ENCODE measurements around the gene C2CD2. TPM values are rescaled to one million over a fixed set of nuclear protein-coding genes. Genes with fewer than 3 reads are reported as not detected.
"Not testable (repeated sequence)": the region's sequence is repeated elsewhere in the genome, so short reads cannot be mapped to it uniquely, and the experiment has no call there.

The C2CD2 gene
- total RNA-seq, 1 donor from 2014 or later: 9.5 TPM

DNA sequence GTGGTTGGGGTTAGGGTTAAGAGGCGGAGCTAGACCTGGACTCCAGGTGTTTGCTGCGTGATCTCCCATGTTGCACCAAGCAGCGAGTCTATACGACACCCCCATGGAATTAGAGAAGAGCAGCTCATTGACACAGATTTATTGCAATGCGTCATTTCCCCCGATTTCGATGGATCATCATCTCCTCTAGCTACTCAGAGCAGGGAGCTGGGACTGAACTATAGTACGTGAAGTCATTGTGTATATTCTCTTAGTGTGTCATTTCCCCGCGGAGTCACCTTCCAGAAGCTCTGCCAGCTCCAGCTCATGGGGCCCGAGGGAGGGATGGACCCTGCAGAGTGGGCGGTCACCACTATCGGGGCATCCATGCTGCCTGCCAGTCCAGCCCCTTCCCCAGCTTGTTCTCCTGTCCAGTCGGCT lies 7.5 kb upstream of the C2CD2 start:
- peaks cover 17% of the 10 kb centered on the region for H3K27me3 Mint-ChIP-seq (ENCODE audit: insufficient read depth)

DNA sequence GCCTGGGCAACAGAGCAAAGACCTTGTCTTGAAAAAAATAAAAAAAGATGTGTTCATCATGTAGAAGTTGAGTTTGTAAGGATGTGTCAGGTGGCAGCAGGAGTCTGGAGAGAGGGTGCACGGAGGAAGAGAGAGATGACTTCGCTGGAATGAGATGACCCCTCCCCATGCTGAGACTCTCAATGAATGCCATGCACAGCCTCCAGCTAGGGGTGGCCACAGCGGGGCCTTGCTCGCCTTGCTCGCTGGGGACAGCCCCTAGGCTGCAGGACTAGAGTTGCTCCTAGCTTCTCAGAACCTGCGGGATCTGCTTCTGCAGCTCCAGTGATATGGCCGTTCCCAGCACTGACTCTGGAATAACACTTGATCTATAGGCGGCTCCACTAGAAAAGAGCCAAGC lies 6.6 kb upstream of the C2CD2 start:
- Mint-ChIP-seq H3K9me3 (no peaks in the 10 kb centered on the region), H3K27ac (no peak overlapping the region), H3K27me3 (ENCODE audit: insufficient read depth) (peaks cover 17% of the 10 kb centered on the region), H3K36me3 (ENCODE audit: low read depth) (no peaks in the 10 kb centered on the region), H3K4me3 (no peak overlapping the region), H3K4me1 (ENCODE audit: low read depth) (no peaks in the 10 kb centered on the region)
- intact Hi-C loops (cut with micrococcal nuclease): no loop called here
- DNase-seq (ENCODE audit: low spot score): no peak

More for the DNA sequence above, 7.5 kb upstream of the C2CD2 start:
- intact Hi-C loops (cut with micrococcal nuclease): no loop called here
- Mint-ChIP-seq H3K9me3 (no peaks in the 10 kb centered on the region), H3K36me3 (ENCODE audit: low read depth) (no peaks in the 10 kb centered on the region), H3K27ac (no peak overlapping the region), H3K4me3 (no peak overlapping the region), H3K4me1 (ENCODE audit: low read depth) (no peaks in the 10 kb centered on the region)
- DNase-seq (ENCODE audit: low spot score): no peak

DNA sequence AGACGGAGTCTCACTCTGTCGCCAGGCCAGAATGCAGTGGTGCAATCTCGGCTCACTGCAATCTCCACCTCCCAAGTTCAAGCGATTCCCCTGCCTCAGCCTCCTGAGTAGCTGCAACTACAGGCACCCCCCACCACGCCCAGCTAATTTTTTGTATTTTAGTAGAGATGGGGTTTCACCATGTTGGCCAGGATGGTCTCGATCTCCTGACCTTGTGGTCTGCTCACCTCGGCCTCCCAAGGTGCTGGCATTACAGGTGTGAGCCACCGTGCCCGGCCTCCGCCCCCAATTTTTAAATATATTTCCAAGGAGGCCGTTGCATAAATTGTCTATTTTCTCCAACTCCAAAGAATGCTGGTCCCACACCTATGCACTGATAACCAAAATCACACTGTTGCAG lies 5.9 kb upstream of the C2CD2 start:
- intact Hi-C loops (cut with micrococcal nuclease); H3K27ac Mint-ChIP-seq; H3K9me3 Mint-ChIP-seq; H3K36me3 Mint-ChIP-seq (ENCODE audit: low read depth); H3K4me3 Mint-ChIP-seq; H3K4me1 Mint-ChIP-seq (ENCODE audit: low read depth); DNase-seq (ENCODE audit: low spot score): not testable (repeated sequence)
- H3K27me3 Mint-ChIP-seq (ENCODE audit: insufficient read depth): peaks cover 16% of the 10 kb centered on the region

DNA sequence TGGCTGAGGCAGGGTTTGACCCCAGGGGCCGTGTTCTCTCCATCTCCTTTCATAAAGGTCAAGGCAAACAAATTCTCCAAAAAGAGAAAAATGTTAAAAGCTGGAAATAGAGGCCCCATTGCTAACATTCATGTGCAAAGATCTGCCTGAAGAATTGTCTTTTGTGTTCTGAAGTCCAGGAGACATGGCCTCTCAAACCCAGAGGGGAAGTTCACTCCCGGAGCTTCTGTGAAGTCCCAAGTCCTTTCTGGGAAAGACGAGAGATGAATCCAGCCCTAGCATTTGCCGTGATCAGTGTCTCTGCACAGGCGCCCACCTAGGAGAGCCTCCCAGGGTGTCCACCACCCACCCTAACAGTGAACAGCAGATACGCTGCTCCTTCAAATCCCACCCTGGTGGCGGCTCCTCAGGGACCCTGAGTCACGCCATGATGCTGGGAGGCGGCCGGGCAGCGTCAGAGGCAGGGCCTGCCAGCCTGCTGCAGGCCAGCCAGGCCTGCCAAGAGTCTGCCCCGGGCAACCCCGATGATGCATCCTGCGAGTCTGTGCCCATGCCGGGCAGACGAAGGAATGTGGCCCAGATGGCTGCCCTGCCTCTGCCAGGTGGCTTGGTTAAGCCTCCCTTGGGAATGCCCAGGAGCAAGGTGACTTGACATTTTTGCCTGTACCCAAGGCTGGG lies 5.2 kb upstream of the C2CD2 start:
- H3K27me3 Mint-ChIP-seq (ENCODE audit: insufficient read depth): peaks cover 16% of the 10 kb centered on the region
- H3K4me1 Mint-ChIP-seq (ENCODE audit: low read depth): peaks cover 6% of the 10 kb centered on the region
- H3K4me3 Mint-ChIP-seq: no peak overlapping the region
- no peak for DNase-seq (ENCODE audit: low spot score)
- intact Hi-C loops (cut with micrococcal nuclease): no loop called here
- H3K9me3 Mint-ChIP-seq: no peaks in the 10 kb centered on the region
- H3K36me3 Mint-ChIP-seq (ENCODE audit: low read depth): no peaks in the 10 kb centered on the region
- no peak overlapping the region for H3K27ac Mint-ChIP-seq

DNA sequence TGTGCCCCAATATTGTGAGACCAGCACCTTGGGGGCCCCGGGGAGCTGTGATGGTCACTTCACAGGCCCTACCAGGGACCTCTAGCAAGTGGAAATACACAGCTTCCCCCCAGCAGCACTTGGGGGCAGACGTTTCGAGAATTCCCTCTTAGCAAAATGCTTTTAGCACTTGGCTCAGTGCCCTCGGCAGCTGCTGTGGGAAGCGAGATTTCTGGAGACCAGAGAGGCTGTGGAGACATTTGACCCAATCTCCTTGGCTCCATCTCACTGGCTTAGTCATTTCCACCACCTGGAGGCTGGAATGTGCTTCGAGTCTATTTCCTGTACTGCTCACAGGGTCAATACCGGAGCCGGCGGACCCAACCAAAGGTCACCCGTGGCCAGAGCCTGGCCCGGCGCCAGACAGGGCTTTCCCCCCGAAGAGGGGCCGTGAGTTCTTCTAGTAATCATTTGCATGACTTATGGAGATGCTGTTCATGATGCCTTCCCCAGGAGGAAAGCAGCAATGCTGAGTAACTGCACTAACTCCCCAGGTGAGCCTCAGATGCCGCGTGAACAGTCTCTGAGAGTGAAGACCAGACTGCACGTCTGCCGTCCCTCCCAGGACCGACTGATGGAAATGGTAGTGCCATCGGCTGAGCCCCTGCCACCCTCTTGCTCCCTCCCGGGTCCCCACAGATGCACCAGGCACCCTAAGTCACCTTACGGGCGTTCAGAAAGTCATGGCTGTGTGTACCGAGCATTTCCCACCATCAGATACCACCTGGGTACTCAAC lies 4.4 kb upstream of the C2CD2 start:
- no peak for DNase-seq (ENCODE audit: low spot score)
- H3K4me1 Mint-ChIP-seq (ENCODE audit: low read depth): peaks cover 6% of the 10 kb centered on the region
- H3K9me3 Mint-ChIP-seq: no peaks in the 10 kb centered on the region
- H3K27ac Mint-ChIP-seq: no peak overlapping the region
- no peak overlapping the region for H3K4me3 Mint-ChIP-seq
- intact Hi-C loops (cut with micrococcal nuclease): no loop called here
- H3K36me3 Mint-ChIP-seq (ENCODE audit: low read depth): no peaks in the 10 kb centered on the region
- peaks cover 16% of the 10 kb centered on the region for H3K27me3 Mint-ChIP-seq (ENCODE audit: insufficient read depth)

DNA sequence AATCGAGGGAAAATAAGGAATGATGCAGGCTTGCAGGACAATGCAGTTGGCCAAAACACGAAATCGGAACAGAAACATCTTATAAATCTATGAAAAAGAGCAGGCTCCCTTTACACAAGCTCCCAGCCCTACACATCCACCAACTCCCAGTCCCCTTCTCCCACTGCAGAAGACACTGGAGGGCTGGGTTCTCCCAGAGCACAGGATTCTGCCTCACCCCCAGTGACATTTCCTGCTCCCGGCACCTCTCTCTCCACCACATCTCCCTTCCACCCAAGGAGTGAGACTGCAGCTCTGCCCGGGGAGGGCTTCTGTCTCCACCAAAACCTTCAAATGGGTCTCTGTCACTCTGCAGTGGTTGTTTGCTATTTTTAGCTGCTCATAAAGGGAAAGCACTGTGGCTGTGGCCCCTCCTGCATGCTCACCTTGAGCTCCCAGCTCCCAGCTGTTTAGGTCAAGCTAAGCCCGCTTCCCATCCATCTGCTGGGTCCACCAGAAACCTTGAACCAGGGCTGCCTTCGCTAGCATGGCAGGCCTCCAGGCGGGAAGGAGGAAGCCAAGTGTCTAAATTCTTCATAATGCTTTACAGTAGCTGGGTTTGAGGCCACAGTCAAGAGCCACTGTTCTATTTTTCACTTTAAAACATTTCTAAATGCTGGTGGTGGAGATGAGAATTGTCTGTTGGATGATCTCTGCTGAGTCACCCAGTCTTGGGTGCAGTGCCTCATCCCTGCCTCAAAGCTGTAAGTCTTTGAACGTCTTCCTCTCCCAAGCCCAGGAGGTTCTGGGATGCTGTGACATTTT lies 3.3 kb upstream of the C2CD2 start:
- H3K4me3 Mint-ChIP-seq: peak overlapping the region; percentile 39
- intact Hi-C loops (cut with micrococcal nuclease): no loop called here
- peaks cover 18% of the 10 kb centered on the region for H3K27me3 Mint-ChIP-seq (ENCODE audit: insufficient read depth)
- H3K36me3 Mint-ChIP-seq (ENCODE audit: low read depth): no peaks in the 10 kb centered on the region
- no peak for DNase-seq (ENCODE audit: low spot score)
- H3K9me3 Mint-ChIP-seq: no peaks in the 10 kb centered on the region
- H3K4me1 Mint-ChIP-seq (ENCODE audit: low read depth): peaks cover 6% of the 10 kb centered on the region
- H3K27ac Mint-ChIP-seq: no peak overlapping the region

DNA sequence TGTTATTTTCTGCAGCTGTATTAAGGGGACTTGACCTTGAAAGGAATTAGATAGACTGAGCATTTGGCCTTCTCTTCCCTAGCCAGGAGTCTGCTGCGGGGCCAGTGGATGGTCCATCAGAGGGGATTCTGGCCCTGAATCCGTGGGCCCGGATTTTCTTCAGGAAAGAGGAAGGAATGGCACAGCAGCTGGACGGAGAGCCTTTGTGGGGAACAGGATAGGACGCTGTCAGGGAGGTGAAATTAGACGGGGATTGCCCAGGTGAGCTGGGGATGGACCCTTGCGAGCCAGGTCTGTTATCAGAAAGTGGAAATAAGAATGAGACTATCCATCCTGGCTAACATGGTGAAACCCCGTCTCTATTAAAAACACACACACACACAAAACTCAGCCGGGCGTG lies 1.7 kb upstream of the C2CD2 start:
- Mint-ChIP-seq H3K27ac (no peak overlapping the region), H3K4me3 (no peak overlapping the region), H3K4me1 (ENCODE audit: low read depth) (peaks cover 6% of the 10 kb centered on the region), H3K9me3 (no peaks in the 10 kb centered on the region), H3K27me3 (ENCODE audit: insufficient read depth) (peaks cover 19% of the 10 kb centered on the region), H3K36me3 (ENCODE audit: low read depth) (no peaks in the 10 kb centered on the region)
- no peak for DNase-seq (ENCODE audit: low spot score)
- intact Hi-C loops (cut with micrococcal nuclease): no loop called here

DNA sequence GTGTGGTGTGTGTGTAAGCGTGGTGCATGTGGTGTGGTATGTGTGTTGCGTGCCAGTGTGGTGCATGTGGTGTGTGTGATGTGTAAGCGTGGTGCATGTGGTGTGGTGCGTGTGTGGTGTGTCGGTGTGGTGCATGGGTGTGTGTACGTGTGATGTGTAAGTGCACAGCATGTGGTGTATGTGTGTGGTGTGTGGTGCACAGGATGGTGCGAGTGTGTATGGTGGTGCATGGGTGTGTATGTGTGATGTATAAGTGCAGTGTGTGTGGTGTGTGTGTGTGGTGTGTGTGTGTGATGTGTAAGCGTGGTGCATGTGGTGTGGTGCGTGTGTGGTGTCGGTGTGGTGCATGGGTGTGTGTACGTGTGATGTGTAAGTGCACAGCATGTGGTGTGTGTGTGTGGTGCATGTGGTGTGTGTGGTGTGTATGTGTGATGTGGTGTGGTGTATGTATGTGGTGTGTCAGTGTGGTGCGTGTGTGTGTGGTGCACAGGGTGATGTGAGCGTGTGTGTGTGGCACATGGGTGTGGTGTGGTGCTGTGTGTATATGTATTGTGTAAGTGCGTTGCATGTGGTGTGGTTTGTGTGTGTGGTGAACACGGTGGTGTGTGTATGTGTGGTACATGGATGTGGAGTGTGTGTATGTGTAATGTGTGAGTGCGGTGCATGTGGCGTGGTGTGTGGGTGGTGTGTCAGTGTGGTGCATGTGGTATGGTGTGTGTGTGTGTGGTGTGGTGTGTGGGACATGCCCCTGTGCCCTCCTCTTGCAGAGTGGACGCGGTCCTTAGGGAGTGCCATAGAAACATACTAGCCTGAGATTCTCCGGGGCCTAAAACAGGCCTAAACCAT lies 1.1 kb upstream of the C2CD2 start:
- Mint-ChIP-seq H3K36me3 (ENCODE audit: low read depth) (no peaks in the 10 kb centered on the region), H3K27ac (peak overlapping the region; percentile 4), H3K4me1 (ENCODE audit: low read depth) (peaks cover 6% of the 10 kb centered on the region), H3K27me3 (ENCODE audit: insufficient read depth) (peaks cover 18% of the 10 kb centered on the region), H3K4me3 (peak overlapping the region; percentile 57), H3K9me3 (no peaks in the 10 kb centered on the region)
- DNase-seq (ENCODE audit: low spot score): no peak
- intact Hi-C loops (cut with micrococcal nuclease): loop anchor here (1.0 kb wide), 1 partner anchor 53 kb away; no protein-coding TSS in a partner anchor

DNA sequence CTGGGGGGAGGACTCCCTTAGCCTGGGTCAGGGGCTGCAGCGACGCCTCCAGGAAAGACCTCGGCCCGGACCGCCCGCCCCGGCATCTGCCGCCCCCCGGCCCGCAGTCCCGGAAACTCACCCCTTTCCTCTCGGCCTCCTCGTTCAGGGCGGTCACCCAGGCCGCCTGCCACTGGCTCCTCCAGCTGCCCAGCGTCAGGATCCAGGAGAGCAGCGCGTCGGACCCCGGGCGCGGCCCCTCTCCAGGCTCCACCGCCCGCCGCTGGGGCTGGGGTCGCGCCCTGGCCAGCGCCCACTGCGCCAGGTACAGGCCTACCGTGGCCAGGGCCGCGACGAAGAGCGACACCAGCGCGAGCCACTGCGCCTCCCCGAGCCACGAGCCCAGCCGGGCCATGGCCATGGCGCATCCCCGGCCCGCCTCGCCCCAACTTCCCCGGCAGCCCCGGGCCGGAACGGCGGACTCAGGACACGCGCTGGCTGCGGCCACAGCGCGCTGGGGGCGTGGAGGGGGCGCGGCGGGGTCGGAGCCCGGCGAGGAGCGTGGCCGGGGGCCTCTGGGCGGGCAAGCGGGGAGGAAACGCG lies 478 bp downstream of the C2CD2 start:
- H3K4me3 Mint-ChIP-seq: peak overlapping the region; percentile 60

DNA sequence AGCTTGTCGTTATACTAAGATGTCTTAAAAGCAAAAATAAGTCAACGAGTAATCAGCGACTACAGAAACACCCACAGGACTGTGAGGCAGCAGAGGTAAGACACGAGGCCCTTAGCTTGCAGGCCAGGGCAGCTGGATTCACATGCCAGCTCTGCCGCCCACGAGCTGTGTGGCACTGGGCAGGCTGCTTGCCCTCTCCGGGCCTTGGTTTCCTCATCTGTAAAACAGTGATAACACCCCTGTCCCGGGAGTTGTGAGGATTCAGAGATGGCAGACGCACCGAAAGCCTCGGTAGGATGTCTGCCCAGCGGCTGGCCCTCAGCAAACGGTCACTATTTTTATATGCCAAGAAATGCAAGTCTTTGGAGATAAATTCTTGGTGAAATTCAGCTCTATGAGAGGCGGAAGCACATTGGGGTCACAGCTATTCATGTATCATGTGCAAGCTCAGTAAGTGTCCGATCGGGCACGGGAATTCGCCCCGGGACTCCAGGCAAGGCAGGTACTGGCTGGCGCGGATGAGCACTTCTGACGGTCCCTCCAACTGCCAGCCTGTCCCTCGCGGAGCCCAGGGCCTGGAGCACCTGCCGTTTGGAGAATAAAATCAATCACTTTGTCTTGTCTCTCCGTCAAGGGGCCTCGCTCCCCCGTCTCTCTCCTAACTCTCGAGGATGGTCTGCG lies 1.1 kb downstream of the C2CD2 start:
- no peak for DNase-seq (ENCODE audit: low spot score)
- H3K27me3 Mint-ChIP-seq (ENCODE audit: insufficient read depth): peaks cover 19% of the 10 kb centered on the region
- H3K4me3 Mint-ChIP-seq: peak overlapping the region; percentile 60
- no peaks in the 10 kb centered on the region for H3K36me3 Mint-ChIP-seq (ENCODE audit: low read depth)
- H3K4me1 Mint-ChIP-seq (ENCODE audit: low read depth): peaks cover 6% of the 10 kb centered on the region
- peak overlapping the region; percentile 38 for H3K27ac Mint-ChIP-seq
- intact Hi-C loops (cut with micrococcal nuclease): loop anchor here (2.0 kb wide), 1 partner anchor 26 kb away; no protein-coding TSS in a partner anchor
- H3K9me3 Mint-ChIP-seq: no peaks in the 10 kb centered on the region

More for the DNA sequence above, 478 bp downstream of the C2CD2 start:
- intact Hi-C loops (cut with micrococcal nuclease): loop anchor here (2.0 kb wide), 1 partner anchor 27 kb away; no protein-coding TSS in a partner anchor
- Mint-ChIP-seq H3K36me3 (ENCODE audit: low read depth) (no peaks in the 10 kb centered on the region), H3K4me1 (ENCODE audit: low read depth) (peaks cover 6% of the 10 kb centered on the region), H3K9me3 (no peaks in the 10 kb centered on the region), H3K27ac (no peak overlapping the region), H3K27me3 (ENCODE audit: insufficient read depth) (peaks cover 19% of the 10 kb centered on the region)
- DNase-seq (ENCODE audit: low spot score): no peak

DNA sequence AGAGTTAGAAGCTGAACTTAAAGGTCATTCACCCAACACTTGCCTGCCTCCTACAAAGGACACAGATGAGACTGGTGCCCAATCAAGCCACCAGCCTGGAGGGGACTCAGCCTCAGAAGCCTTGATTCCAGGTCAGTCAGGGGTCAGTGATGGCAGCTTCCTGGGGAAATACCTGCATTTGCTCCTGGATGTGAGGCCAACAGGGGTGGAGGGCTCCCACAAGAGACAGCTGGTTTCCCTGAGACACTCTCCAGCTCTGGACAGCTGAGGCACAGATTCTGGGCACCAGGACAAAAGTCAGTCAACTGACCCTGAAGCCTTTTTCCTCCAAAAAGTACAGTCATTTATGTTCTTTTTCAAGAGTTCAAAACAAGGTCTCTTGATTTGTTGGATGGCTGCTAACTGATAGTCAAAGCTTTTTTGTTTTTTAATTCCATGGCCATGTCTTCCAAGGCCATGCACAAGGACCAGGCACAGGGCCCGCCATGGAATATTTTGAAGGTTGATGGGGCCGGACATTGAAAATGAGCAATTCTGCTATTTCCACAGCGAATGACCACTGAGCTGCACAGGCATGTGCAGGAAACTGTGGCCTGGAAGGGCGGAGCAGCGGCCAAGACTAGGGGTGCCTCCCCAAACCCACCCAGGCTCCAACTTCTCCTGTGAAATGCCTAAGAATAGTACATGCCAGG lies 1.8 kb downstream of the C2CD2 start:
- Mint-ChIP-seq H3K4me3 (peak overlapping the region; percentile 60), H3K27ac (no peak overlapping the region), H3K36me3 (ENCODE audit: low read depth) (no peaks in the 10 kb centered on the region), H3K4me1 (ENCODE audit: low read depth) (peaks cover 6% of the 10 kb centered on the region), H3K9me3 (no peaks in the 10 kb centered on the region), H3K27me3 (ENCODE audit: insufficient read depth) (peaks cover 17% of the 10 kb centered on the region)
- no peak for DNase-seq (ENCODE audit: low spot score)
- intact Hi-C loops (cut with micrococcal nuclease): loop anchor here (2.0 kb wide), 1 partner anchor 25 kb away; no protein-coding TSS in a partner anchor

Measured in activated T-helper 1 cell treated with anti-CD3 and anti-CD28 coated beads, Interleukin-12 subunit alpha, Interleukin-12 subunit beta, Interleukin-2, Interleukin-4 antibody, amounts not matched to agents 30 ng/mL and 10 ng/mL and 1 ng/mL, durations not matched to agents 14 hours and 24 hours and 36 hours (primary cell).